GM21737 (cell line): ENCODE results near the gene UGT3A1.
A peak's percentile ranks its signal among the peaks of the same experiment; 100 is the strongest.
"Not testable (repeated sequence)": the region's sequence is repeated elsewhere in the genome, so short reads cannot be mapped to it uniquely, and the experiment has no call there.

Experiments
- ATAC-seq: cut with Tn5 transposase; IDR thresholded peaks from one replicate; pipeline ENCODE4 v1.9.1; 2021; ENCODE audit warnings: mild to moderate bottlenecking, moderate library complexity; ENCODE audit not compliant: unreplicated experiment

UGT3A1 gene

GRCh38 chr5:35990520-35990919 lies 670 bp downstream of the UGT3A1 start:
- ATAC-seq: no peak

- no peak for ATAC-seq
These were observed 2.7 kb downstream of the UGT3A1 start for GRCh38 chr5:35988529-35988928.

GRCh38 chr5:35987776-35988175 lies 3.4 kb downstream of the UGT3A1 start:
- ATAC-seq: no peak

- ATAC-seq: no peak
These were observed 11.5 kb downstream of the UGT3A1 start for GRCh38 chr5:35979715-35980114.

- not testable (repeated sequence) for ATAC-seq
These were observed 14.3 kb downstream of the UGT3A1 start for GRCh38 chr5:35976859-35977258.

GRCh38 chr5:35974570-35974969 lies 16.6 kb downstream of the UGT3A1 start:
- no peak for ATAC-seq

- ATAC-seq: no peak
These were observed 19.3 kb downstream of the UGT3A1 start for GRCh38 chr5:35971878-35972210.

- ATAC-seq: no peak
These were observed 19.9 kb downstream of the UGT3A1 start for GRCh38 chr5:35971186-35971877.

GRCh38 chr5:35963381-35963843 lies 27.8 kb downstream of the UGT3A1 start:
- no peak for ATAC-seq

GRCh38 chr5:35960328-35960727 lies 30.9 kb downstream of the UGT3A1 start:
- no peak for ATAC-seq

GRCh38 chr5:35956429-35956828 lies 34.8 kb downstream of the UGT3A1 start:
- ATAC-seq: no peak

GRCh38 chr5:35954175-35954574 lies 37.0 kb downstream of the UGT3A1 start:
- ATAC-seq: no peak

GRCh38 chr5:35947085-35947484 lies 44.1 kb downstream of the UGT3A1 start:
- ATAC-seq: no peak

- ATAC-seq: no peak
These were observed 51.6 kb downstream of the UGT3A1 start for GRCh38 chr5:35939639-35940038.

GRCh38 chr5:35938568-35939227 lies 52.5 kb downstream of the UGT3A1 start, which contains the start of gene CAPSL:
TSS of gene CAPSL (minus strand) at chr5:35938622. CDS start at chr5:35921120, 17,502 bp downstream.
- ATAC-seq: no peak

- ATAC-seq: peak; percentile 56
These were observed 64.7 kb downstream of the UGT3A1 start for GRCh38 chr5:35926389-35927051.

- peak; percentile 55 for ATAC-seq
These were observed 66.1 kb downstream of the UGT3A1 start for GRCh38 chr5:35924950-35925722.

- ATAC-seq: no peak
These were observed 66.9 kb downstream of the UGT3A1 start for GRCh38 chr5:35924122-35924949.

GRCh38 chr5:35922468-35922867 lies 68.7 kb downstream of the UGT3A1 start:
- no peak for ATAC-seq

- no peak for ATAC-seq
These were observed 69.3 kb downstream of the UGT3A1 start for GRCh38 chr5:35921930-35922329.
